Ovary (tissue), 3 donors: ENCODE data around the gene HOXC12.

Source experiments
- CTCF ChIP-seq, 3 donors: fragments of 450-650 bp in 2 of 3; fragments of 200-600 bp in 1 of 3; IDR thresholded peaks; one replicate each; pipeline versions ENCODE4 v1.5.1 to v1.8.0; 2016 to 2022; ENCODE audit warnings: antibody characterized with exemption in 3 of 3, mild to moderate bottlenecking in 1 of 3
- EP300 ChIP-seq: sonication (generic); formaldehyde crosslinking; IDR thresholded peaks from one replicate; pipeline ENCODE4 v1.6.1; 2017; ENCODE audit warnings: antibody characterized with exemption
- POLR2A ChIP-seq: fragments of 450-650 bp; IDR thresholded peaks from one replicate; pipeline ENCODE4 v1.6.1; 2017; ENCODE audit warnings: antibody characterized with exemption, mild to moderate bottlenecking, moderate library complexity
- donor health status: DM: no; HTN: no; CAD: no.

- TF ChIP-seq CTCF (IDR thresholded peaks at IDR 0.05) (no peak), POLR2A (no peak), EP300 (no peak)
Measured at GRCh38 chr12:53931844-53932581, 22.7 kb upstream of the HOXC12 start.
